ENCODE results near the gene MTF1.

MTF1 gene

DNA sequence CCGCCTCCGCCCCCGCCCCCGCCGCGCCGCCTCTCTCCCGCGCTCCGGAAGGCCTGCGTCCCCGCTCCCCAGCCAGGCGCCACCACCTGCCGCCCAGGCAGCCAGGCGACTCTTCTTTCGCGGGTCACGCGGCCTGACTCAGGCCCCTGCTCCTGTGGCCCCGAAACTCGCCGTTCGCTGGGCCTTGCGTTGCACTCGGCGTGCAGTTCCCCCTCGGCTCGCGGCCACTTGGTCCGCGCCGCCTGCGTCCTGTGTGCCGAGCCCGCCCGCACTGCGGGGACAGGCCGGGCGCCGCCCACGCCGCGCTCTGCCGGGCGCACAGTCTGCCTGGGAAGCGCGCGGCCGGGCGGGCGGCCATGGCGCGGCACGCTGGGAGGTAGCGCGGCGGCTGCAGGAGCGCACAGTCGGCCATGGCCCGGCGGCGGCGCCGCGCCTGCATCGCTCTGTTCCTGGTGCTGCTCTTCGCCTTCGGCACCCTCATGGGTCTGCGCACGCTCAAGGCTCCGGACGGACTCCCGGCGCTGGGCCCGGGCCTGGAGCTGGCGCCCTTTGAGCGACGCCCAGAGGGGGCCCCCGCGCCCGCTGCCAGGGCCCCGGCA lies 65.5 kb downstream of the MTF1 start, which contains the start of gene MANEAL:
Gene MANEAL (plus strand): TSS at position 75 of the 599 bp plus-strand sequence. CDS start 336 bp downstream, at position 411.
- TF ChIP-seq, protein P1, sequence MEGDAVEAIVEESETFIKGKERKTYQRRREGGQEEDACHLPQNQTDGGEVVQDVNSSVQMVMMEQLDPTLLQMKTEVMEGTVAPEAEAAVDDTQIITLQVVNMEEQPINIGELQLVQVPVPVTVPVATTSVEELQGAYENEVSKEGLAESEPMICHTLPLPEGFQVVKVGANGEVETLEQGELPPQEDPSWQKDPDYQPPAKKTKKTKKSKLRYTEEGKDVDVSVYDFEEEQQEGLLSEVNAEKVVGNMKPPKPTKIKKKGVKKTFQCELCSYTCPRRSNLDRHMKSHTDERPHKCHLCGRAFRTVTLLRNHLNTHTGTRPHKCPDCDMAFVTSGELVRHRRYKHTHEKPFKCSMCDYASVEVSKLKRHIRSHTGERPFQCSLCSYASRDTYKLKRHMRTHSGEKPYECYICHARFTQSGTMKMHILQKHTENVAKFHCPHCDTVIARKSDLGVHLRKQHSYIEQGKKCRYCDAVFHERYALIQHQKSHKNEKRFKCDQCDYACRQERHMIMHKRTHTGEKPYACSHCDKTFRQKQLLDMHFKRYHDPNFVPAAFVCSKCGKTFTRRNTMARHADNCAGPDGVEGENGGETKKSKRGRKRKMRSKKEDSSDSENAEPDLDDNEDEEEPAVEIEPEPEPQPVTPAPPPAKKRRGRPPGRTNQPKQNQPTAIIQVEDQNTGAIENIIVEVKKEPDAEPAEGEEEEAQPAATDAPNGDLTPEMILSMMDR (IDR thresholded peaks at IDR 0.05), result no peak

DNA sequence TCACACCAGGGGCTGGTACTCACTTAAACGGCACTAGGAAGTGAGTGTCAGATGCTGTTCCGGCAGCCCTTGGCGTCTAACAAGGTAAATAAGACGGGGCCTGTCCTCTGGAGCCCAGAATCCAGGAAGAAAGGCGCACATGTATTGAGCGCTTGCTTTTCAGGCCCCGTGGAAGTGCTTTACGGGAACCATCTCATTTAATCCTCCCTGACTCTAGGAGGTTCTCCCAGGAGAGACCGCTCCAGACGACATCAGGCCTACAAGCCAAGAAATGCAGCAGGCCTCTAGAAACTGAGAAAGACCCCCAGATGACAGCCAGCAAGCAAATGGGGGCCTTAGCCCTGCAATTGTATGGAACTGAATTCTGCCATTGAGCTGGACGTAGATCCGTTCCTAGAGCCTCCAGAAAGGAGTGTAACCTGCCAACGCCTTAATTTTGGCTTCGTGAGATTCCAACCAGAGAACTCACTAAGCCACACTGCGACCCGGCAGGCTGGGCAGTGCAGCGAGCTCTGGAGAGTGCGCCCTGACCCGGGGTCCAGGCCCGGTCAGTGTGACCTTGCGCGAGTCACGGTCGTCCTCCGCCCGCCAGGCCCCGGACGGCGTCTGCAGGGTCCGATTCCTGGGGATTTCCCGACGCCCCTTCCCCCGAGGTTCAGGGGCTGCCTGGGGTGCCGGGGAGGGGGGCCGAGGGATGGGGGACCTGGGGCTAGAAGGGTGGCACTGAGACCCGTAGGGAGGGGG lies 66.3 kb downstream of the MTF1 start:
- TF ChIP-seq, protein P1 (IDR thresholded peaks at IDR 0.05), result no peak

DNA sequence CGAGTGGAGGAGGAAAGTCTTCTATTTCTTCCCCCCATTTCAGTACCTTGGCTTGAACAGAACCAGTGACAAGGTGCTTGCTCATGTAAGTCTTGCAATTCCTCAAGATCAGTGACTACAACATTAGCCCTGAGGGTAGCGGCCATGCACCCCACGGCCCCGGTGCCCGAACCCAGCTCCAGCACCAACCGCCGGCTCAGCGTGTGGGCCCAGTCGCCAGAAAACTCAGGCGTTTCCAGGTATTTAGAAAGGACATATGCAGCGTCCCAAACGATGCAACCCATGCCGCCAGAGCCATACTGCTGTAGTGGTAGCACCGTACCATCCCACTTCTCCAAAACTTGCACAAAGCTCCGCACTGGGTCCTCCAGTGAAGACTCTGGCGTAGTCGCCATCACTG lies 76.9 kb downstream of the MTF1 start:
- TF ChIP-seq, protein P1 (IDR thresholded peaks at IDR 0.05), result no peak

DNA sequence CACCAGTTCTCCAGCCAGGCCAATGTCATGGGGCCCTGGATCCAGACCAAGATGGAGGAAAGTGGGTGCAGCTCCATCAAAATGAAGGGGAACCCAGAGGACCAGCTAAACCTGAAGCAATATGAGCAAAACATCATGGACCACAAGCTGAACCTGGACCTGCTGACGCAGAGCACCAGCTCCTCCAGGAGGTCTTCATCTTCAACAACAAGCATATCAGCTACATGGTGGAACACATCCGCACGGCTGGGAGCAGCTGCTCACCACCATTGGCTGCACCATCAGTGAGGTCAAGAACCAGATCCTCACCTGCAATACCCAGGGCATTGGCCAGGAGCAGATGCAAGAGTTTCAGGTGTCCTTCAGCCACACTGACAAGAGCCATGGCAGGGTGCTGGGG lies 80.7 kb downstream of the MTF1 start:
- TF ChIP-seq, protein P1 (IDR thresholded peaks at IDR 0.05), result no peak

DNA sequence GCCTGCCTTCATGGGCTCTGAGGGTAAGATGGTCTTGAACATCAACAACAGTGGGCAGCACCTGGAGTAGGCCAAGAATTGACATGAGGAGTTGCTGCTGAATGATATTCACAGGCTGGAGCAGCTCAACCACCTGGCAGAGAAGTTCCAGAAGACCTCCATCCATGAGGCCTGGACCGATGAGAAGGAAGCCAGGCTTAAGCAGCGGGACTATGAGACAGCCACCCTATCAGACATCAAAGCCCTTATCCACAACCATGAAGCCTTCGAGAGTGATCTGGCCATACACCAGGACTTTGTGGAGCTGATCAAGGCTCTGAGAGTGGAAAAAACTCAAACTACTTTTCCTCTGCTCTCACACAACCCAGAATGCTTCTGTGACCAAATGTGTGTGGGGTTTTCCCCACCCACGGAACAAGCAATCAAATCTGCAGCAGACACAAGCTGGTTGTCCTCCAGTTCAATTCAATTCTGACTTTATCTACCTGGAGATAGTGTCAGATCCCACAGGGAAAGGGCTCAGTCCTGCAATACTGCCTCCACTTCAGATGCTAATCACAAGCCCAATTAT lies 82.4 kb downstream of the MTF1 start:
- TF ChIP-seq, protein P1 (IDR thresholded peaks at IDR 0.05), result no peak

DNA sequence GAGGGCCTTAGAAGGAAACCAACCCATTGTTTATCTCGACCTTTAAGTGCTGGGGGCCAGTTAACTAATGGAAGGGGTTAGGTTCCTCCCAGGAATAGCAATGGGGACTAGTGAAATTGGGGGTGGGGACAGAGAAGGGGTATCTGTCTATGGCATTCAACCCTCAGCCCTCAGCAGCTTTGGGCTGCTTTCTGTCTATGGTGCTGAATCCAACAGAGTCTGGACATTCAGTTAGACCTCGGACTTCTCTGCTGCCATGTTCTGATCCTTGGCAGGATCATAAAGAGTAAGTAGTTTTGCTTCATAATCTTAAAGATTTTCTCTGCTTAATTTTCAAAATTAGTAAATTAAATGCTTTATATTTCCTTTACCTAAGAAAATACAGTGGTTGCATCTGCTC lies 91.9 kb downstream of the MTF1 start:
- TF ChIP-seq, protein P1 (IDR thresholded peaks at IDR 0.05), result no peak

DNA sequence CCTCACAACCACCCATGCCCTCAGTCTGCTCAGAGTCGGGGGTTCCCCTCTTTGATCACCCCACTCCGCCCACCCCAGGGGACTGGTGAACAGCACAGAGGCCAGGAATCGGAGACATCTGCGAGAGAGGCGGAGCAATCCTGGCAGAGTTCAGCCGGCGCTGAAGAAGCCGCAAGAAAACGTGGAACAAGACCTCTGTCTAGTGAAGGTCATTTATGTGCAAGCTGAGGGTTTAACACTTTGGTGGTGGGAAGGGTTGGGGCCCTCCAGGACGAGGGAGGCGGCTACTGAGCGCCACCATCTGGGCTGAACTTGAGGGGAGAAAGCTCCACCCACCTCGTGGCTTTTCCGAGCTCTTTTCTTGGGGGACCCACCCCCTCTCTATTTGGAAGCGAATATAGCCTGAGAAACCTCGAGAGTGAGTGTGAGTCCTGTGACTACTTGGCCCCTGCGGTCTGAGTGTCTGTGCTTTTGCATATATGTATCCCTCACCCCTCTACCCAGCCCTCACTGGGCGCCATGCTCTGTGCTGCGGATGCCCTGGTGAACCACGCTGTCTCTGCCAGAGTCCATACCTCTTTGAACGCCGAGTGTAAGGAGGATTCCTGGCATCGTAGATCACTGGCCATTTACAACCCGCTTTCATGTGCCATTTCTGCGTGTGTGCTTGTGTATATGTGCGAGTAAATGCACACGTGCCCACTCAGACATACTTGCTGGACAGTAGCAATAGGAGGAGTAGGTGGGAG lies 93.3 kb downstream of the MTF1 start:
- TF ChIP-seq, protein P1 (IDR thresholded peaks at IDR 0.05), result no peak
